Fibroblast of pulmonary artery (primary cell): ENCODE data around the gene SWI5.
"Not testable (repeated sequence)": the region's sequence is repeated elsewhere in the genome, so short reads cannot be mapped to it uniquely, and the experiment has no call there.

Source experiments
- DNase-seq: peaks from one replicate; pipeline ENCODE4 v3.0.0-alpha.2; 2010; ENCODE audit warnings: low read depth
- H3K4me3 ChIP-seq: replicated peaks from 2 replicates; pipeline ENCODE4 v1.5.1; 2011; ENCODE audit warnings: low read depth, mild to moderate bottlenecking, control low read depth, low read length, moderate library complexity
- TF ChIP-seq, protein P1 (sequence below): IDR thresholded peaks from 2 replicates; pipeline ENCODE4 v1.5.1; 2011; ENCODE audit warnings: mild to moderate bottlenecking, control low read depth, low read length, inconsistent platforms; ENCODE audit errors: missing control alignments

SWI5 gene

DNA sequence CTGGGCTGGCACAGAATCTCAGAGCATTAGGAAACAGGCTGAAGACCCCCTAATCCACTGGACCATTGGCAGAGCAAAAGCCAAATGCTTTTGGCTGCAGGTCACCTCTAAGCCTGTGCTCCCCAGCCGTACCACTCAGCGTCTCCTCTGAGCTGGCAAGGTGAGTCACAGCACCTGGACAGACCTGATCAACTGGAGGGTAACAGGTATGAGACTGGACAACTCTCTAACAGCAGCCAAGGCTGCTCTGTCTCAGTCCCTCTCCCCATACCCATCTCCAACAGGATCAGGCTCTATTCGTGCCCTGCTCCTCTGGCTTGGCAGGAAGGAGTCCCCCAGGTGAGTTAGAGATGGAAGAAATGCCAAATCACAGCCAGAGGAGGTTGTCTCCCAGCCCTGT lies 5.0 kb upstream of the SWI5 start:
- no peak overlapping the region for H3K4me3 ChIP-seq
- TF ChIP-seq, protein P1, sequence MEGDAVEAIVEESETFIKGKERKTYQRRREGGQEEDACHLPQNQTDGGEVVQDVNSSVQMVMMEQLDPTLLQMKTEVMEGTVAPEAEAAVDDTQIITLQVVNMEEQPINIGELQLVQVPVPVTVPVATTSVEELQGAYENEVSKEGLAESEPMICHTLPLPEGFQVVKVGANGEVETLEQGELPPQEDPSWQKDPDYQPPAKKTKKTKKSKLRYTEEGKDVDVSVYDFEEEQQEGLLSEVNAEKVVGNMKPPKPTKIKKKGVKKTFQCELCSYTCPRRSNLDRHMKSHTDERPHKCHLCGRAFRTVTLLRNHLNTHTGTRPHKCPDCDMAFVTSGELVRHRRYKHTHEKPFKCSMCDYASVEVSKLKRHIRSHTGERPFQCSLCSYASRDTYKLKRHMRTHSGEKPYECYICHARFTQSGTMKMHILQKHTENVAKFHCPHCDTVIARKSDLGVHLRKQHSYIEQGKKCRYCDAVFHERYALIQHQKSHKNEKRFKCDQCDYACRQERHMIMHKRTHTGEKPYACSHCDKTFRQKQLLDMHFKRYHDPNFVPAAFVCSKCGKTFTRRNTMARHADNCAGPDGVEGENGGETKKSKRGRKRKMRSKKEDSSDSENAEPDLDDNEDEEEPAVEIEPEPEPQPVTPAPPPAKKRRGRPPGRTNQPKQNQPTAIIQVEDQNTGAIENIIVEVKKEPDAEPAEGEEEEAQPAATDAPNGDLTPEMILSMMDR = no peak
- DNase-seq = no peak

DNA sequence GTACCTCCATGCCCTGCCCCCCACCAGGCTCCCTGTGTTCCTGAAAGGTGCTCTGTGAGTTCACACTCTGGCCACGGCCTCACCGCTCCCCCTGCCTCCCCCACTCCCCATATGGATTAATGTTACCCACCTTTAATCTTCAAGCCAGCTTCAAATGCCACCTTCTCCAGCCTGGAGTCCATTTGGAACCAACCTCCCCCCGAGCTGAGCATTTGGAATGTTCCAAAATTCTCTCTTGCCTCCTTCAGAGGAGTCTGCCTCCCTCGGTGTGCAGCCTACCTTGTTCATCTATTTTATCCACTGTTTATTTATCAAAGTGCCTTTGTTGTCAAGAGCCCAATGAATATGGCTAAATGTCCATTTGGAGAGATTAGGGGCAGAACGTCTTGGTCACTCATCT lies 4.6 kb upstream of the SWI5 start:
- TF ChIP-seq, protein P1 = no peak
- no peak overlapping the region for H3K4me3 ChIP-seq
- no peak for DNase-seq

DNA sequence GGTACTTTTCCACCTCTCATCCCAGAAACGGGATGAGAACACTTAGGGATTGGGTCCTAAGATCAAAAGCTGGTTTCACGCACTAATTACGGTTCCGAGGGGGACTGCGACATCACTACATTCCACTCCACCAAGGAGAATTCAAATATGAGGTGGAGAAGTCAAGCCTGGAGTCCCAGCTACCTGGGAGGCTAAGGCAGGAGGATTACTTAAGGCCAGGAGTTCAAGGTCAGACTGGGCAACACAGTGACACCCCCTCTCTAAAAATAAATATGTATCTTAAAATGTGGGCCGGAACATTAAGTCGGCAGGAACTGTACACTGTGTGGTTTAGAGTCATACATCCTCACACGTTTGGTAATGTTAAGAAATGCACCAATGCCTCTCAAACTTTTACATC lies 1.8 kb upstream of the SWI5 start:
- peak overlapping the region; percentile 98 for H3K4me3 ChIP-seq
- DNase-seq = no peak
- TF ChIP-seq, protein P1 = no peak

DNA sequence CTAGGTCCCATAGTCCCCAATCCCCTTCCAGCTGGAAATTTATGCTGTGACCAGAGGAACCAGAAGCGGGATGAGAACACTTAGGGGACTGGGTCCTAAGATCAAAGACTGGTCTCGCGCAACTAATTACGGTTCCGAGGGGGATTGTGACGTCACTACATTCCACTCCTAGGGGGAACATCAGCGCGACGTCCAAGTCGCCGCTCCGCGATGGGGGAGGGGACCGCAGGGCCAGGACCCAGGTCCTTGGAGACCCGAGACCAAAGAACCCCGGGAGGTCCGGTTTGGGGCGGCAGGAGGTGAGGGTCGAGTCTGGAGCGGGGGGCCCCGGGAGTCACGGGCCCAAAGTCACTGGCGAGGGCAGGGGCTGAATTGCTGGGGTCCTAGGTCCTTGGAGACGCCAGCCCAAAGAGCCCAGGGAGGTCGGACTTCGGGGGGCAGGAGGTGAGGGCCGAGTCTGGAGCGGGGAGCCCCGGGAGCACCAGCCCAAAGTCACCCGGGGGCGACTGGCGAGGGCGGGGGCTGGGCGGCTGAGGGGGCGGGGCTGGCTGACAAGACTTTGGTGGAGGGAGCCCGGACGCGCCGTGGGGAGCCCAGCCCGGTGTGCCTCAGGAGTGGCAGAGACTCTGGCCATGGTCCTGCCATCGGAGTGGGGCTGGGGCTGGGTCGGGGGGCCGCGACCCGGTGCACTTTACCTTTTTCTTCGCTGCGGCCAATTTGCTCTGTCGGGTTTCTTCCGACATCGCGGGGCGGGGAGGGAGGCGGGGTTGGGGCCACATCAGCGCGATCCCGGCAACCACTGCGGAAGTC lies 673 bp upstream of the SWI5 start, which contains the start of gene GOLGA2:
TSS of gene GOLGA2 (minus strand) at position 810 of the 810 bp plus-strand sequence. CDS start at position 779, 31 bp downstream.
- peak; percentile 72 for DNase-seq
- H3K4me3 ChIP-seq = peak within 1 kb of the TSS; percentile 98
- TF ChIP-seq, protein P1 = no peak

DNA sequence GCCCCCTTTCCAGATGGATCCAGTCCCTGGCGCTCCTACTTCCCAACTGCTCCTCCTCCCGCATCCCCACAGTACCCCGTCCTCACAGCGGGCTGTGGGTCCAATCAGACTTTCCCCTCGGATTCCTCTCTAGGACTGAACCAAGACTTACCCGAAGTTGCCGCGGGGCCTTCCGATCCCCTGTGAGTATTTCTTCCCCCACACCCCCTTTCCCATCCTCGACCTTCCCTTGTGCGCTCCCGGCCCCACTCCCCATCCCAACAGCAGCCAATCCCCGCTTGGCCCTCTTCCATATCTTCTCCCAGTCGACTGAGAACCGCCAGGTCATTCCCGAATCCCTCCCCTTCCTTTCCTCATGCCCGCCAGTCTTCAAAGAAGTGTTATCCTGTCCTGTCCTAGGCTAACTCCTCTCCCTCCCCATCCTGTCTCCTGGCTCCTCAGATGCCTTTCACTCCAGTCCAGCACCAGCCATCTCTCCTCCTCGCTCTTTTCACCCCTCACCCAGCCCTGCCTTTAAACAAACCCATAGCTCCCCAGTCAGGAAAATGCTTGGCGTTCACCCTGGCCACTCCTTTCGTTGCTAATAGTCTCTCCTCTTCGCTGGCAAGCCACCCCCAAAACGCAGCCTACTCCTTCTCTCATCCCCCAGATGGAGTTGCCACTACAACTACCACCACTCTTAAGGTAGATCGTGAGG lies 646 bp downstream of the SWI5 start:
- H3K4me3 ChIP-seq = peak overlapping the region; percentile 98
- peak; percentile 43 for DNase-seq
- TF ChIP-seq, protein P1 = no peak

DNA sequence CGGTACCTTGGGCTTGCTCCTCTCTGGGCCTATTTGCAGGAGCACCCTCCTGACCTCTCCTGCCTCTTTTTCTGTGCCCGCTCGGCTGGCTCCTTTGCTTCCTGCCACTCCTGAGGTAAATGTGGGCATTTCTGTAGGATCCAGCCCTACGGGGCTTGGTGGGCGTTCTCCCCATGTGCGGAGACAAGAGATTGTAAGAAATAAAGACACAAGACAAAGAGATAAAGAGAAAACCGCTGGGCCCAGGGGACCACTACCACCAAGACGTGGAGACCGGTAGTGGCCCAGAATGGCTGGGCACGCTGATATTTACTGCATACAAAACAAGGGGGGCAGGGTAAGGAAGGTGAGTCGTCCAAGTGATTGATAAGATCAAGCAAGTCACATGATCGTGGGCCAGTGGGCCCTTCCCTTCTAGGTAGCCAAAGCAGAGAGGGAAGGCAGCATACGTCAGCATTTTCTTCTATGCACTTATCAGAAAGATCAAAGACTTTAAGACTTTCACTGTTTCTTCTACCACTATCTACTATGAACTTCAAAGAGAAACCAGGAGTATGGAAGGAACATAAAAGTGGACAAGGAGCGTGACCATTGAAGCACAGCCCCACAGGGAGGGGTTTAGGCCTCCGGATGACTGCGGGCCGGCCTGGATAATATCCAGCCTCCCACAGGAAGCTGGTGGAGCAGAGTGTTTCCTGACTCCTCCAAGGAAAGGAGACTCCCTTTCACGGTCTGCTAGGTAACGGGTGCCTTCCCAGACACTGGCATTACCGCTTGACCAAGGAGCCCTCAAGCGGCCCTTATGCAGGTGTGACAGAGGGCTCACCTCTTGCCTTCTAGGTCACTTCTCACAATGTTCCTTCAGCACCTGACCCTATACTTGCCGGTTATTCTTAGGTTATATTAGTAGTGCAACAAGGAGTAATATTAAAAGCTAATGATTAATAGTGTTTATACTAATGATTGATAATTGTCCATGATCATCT lies 3.3 kb downstream of the SWI5 start:
- DNase-seq = peak; percentile 66
- H3K4me3 ChIP-seq = not testable (repeated sequence)
